Sigmoid colon (tissue), 4 donors: Measurements from ENCODE around the gene PDE4DIP.
"Not testable (repeated sequence)": the region's sequence is repeated elsewhere in the genome, so short reads cannot be mapped to it uniquely, and the experiment has no call there.

Experiments used
- POLR2AphosphoS5 ChIP-seq, 4 donors: sonication (generic); formaldehyde crosslinking; IDR thresholded peaks; one replicate each; pipeline ENCODE4 v1.6.1; 2017; ENCODE audit warnings: antibody characterized with exemption in 4 of 4
- TF ChIP-seq, protein P1 (sequence below), 4 experiments: fragments of 450-650 bp in 3 of 4; fragments of 200-600 bp in 1 of 4; IDR thresholded peaks; one replicate each; pipeline ENCODE4 v1.5.1; 2016 to 2019; ENCODE audit warnings: antibody characterized with exemption in 4 of 4, mild to moderate bottlenecking in 3 of 4, moderate library complexity in 2 of 4

DNA sequence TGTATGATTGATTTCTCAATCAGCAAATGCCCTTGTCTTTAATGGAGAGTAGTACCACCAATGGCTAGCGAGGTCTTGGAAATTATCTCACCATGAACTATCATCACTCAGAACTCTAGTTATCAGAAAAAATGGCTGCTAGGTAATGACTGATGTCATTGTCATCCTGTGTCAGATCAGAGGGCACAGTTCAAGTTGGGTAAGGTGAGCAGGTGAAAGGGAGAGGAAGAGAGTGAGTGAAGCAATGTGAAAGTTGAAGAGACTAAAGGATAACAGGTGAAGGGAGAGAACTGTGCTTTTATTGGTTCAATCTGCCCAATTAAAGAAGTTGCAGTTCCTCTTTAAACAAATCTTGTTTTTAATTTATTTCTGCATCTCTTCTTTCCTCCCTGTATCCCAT is 76.8 kb downstream of the PDE4DIP start:
- TF ChIP-seq, protein P1, sequence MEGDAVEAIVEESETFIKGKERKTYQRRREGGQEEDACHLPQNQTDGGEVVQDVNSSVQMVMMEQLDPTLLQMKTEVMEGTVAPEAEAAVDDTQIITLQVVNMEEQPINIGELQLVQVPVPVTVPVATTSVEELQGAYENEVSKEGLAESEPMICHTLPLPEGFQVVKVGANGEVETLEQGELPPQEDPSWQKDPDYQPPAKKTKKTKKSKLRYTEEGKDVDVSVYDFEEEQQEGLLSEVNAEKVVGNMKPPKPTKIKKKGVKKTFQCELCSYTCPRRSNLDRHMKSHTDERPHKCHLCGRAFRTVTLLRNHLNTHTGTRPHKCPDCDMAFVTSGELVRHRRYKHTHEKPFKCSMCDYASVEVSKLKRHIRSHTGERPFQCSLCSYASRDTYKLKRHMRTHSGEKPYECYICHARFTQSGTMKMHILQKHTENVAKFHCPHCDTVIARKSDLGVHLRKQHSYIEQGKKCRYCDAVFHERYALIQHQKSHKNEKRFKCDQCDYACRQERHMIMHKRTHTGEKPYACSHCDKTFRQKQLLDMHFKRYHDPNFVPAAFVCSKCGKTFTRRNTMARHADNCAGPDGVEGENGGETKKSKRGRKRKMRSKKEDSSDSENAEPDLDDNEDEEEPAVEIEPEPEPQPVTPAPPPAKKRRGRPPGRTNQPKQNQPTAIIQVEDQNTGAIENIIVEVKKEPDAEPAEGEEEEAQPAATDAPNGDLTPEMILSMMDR (IDR thresholded peaks at IDR 0.05): not testable (repeated sequence)
- TF ChIP-seq POLR2AphosphoS5 (IDR thresholded peaks at IDR 0.05): not testable (repeated sequence)
